ENCODE measurements around the gene BLMH.

DNA sequence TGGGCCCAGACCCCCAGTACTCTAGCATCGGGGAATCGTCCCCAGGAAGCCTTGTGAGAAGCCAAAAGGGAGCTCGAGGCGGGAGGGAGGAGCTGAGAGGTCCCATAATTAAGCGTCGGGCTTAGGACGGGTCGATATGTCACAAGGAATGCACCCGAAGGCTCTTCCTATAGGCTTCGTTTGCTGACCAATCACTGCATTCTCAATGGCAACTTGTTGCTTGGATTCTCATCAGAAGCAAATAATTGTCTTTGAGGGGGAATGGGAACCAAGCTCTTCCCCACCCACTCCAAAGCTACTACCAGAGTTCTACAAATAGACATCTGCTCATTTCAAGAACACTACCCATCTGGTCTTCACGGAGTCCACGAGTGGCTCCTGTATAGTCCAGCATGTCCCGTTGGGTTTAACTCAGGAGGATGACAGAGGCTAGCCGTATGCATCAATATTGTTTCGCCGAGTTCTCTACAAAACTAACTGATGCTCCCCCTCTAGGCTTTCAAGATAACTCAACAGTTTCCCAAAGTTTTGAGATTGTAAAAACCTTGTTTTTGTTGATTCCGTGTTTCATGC is 628 bp upstream of the BLMH start:
- TF ChIP-seq EZH2 (IDR thresholded peaks at IDR 0.05) (no peak), POLR2AphosphoS5 (IDR thresholded peaks at IDR 0.05; ENCODE audit: borderline replicate concordance, low read depth, low read length) (no peak), FOXP2 (optimal IDR thresholded peaks at IDR 0.05; ENCODE audit: control extremely low read depth, extremely low read length, insufficient read depth) (no peak)

All from SK-N-MC (cell line).